Subcutaneous adipose tissue (tissue), 4 donors: ENCODE results near the gene MCAT. TPM values are rescaled to one million over a fixed set of nuclear protein-coding genes. Genes with fewer than 3 reads are reported as not detected.

Source experiments
- CTCF ChIP-seq: fragments of 450-650 bp; IDR thresholded peaks from one replicate; pipeline ENCODE4 v1.5.1; 2016; ENCODE audit warnings: low read depth, mild to moderate bottlenecking, control low read depth, antibody characterized with exemption, moderate library complexity
- total RNA-seq, 4 donors: library from RNA; depleted of rRNA; stranded (reverse); fragments of >200 nt; gene quantifications; one replicate each; pipeline ENCODE4 v1.1.0, GENCODE V29; 2016

Gene MCAT
- total RNA-seq, 4 donors from 2014 or later: 6.7 to 27.9 (median 16.6) TPM

- no peak for TF ChIP-seq CTCF
Measured at GRCh38 chr22:43183496-43184277, 40.5 kb upstream of the MCAT start.

- no peak for TF ChIP-seq CTCF
Measured at GRCh38 chr22:43182726-43183125, 39.5 kb upstream of the MCAT start.

GRCh38 chr22:43182118-43182517, 38.9 kb upstream of the MCAT start:
- no peak for TF ChIP-seq CTCF

- no peak for TF ChIP-seq CTCF
Measured at GRCh38 chr22:43181321-43182076, 38.3 kb upstream of the MCAT start.

- no peak for TF ChIP-seq CTCF
Measured at GRCh38 chr22:43180670-43181069, 37.5 kb upstream of the MCAT start.

- TF ChIP-seq CTCF: no peak
Measured at GRCh38 chr22:43179911-43180195, 36.7 kb upstream of the MCAT start.

GRCh38 chr22:43179146-43179910, 36.1 kb upstream of the MCAT start:
- no peak for TF ChIP-seq CTCF
